GM19328 (cell line): ENCODE results near the gene AIG1.

Experiments used
- ATAC-seq: cut with Tn5 transposase; IDR thresholded peaks from one replicate; pipeline ENCODE4 v1.9.1; 2021; ENCODE audit warnings: mild to moderate bottlenecking, moderate library complexity; ENCODE audit not compliant: unreplicated experiment

The AIG1 gene

GRCh38 chr6:143192766-143193165, 132.1 kb downstream of the AIG1 start:
- ATAC-seq, result no peak

GRCh38 chr6:143193571-143194094, 132.9 kb downstream of the AIG1 start:
- no peak for ATAC-seq

- ATAC-seq, result no peak
Observed at GRCh38 chr6:143194095-143194589, 133.5 kb downstream of the AIG1 start.

DNA sequence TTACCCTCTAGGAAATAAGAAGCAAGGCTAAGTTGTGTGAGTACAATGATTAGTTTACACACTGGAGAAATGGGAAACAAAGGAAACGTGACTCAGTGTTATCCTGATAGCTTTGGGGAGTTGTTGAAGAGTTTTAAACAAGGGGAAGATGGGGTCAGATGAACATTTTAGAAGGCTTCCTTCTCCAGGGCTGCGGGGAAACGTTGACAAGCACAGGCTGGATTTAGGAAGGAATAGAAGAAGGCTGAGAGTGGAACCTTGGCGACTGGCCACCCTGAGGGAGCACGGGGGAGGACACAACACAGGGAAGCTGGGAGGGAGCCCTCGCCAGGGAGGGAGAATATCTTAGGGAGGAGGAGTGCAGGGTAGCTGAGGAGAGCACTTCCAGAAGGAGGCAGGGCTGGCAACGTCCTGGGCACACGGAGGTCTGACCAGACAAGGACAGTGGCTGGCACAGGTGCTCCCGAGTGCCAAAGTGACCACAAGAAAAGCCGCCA, 134.7 kb downstream of the AIG1 start:
- no peak for ATAC-seq

DNA sequence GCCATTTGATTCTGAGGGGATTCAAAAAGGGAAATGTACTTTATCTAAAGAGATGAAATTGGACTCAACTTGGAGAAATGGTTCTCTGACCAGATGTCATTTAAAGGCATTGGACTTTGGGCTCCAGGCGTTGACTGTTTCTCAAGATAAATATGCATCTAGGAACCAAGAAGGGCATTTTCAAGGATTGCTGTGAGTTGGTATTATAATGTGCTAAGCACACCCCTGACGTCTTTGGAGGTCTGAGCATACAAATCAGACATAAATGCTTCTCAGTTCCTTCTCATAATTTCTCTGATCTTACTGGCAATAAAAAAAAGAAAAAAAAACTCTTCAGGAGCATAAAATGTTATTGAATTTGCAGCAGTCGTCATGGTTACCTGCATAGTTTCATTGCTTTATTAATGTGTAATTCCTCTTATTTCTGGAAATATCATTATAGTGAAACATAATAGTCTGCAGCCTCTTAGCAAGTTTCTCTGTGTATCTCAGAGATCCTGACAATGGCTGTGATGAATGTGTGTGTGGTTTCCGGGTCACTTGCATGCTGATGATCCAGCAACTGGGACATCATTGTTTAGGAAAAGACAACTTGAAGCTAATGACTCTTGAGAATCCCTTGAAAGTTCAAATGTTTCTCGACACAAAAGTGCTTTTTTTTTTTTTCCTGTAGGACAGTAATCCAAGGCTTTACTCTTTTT, 136.0 kb downstream of the AIG1 start:
- no peak for ATAC-seq

- ATAC-seq, result no peak
Observed at GRCh38 chr6:143197377-143197776, 136.7 kb downstream of the AIG1 start.

DNA sequence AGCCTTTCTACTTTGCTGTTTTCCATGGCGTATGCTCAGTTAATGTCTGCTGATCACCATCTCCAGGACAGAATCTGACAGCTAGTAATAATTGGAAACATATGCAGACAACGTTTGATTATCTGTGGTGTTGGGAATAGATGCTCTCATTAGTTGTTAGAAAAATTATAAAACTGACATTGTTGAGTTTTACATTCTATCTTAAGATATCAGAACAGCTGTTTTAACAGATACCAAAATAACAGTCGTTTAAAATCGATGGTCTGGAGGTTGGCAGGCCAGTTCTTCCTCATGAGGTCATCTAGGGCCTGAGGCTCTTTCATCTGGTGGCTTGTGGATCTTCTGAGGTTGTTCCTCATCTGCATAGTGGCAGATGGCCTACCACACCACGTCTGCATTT, 137.6 kb downstream of the AIG1 start:
- ATAC-seq, result no peak

DNA sequence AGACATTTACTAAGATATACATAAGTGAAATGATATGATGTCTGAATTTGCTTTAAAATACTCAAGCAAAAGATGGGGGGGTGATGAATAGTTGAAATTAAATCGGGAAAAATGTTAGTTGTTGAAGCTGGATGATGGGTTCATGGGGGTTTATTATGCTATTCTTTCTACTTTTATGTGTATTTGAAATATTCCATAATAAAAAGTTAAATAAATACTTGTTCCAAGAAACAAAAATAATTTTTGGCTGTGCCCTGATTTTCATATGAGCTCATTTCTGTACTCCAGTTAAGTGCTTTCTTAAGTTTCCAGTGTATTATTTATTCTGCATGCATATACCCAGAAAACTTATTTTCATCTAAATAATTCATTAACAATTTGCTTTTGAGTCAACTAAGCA, 138.6 kb downstream of the AIG1 start:
- no peak for ATAC-seq

DNA sequence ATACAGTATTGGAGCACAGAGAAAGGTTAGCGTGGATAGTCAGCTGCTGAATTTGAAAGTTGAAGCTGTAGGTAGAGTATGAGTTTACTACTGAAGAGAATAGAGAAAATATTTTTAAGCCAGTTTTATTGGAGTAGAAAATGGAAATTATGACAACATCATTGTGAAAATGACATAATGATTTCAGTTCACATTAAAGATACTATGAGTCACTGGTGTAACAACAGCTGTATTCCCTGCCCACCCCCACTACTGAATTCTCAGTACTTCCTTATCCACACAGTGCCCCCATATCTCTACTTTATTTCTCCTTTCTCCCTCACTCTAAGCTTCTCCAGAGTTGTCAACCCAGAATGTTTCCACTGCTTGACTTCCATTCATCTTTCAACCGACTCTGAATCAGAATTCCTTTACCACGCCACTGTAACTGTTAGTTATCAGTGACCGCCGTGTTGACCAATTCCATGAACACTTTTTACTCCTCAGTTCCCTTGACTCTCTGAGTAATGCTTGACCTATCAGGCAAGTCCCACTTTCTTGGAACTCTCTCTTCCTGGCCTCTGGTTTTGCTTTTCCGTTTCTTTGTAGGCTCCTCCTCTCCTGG, 139.6 kb downstream of the AIG1 start:
- ATAC-seq, result no peak

GRCh38 chr6:143204045-143204444, 143.4 kb downstream of the AIG1 start:
- ATAC-seq, result no peak

DNA sequence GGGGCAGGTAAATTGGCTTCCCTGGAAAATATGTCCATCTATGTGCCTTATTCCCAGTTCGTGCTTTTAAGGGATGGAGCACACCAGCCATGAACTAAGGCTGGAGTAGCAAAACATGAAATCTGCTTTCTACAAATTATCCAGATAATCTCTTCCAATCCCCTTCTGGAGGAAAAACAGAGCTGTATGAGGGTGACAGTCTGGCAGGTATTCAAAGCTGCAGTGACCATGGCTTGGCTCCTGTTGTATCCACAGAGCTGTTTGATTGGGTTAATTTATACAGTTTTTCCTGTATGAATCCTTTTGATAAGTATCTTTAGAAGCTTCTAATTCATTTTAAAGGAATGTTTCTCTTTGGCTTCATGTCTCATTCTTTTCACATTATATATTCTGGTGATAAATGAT, 144.4 kb downstream of the AIG1 start:
- no peak for ATAC-seq

GRCh38 chr6:143205585-143205984, 144.9 kb downstream of the AIG1 start:
- no peak for ATAC-seq

- ATAC-seq, result no peak
Observed at GRCh38 chr6:143205991-143206390, 145.3 kb downstream of the AIG1 start.

DNA sequence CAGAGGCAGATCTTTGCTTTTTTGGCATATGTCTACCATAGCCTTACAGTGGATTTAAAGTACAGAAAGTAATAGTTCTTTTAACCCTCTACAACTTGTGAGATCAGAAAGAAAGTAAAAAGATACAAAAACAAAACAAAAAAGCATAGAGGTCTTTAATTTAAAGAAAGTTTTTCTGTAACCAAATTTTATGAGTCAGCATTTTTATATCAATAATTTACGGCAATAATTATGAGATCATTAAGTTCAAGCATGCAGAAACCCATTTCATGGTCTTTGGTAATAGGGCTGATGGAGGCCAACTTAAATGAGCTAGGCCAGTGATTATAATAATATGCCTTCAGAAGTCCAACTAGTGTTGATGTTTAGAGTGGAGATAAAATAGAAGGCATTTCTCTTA, 145.9 kb downstream of the AIG1 start:
- ATAC-seq, result no peak

DNA sequence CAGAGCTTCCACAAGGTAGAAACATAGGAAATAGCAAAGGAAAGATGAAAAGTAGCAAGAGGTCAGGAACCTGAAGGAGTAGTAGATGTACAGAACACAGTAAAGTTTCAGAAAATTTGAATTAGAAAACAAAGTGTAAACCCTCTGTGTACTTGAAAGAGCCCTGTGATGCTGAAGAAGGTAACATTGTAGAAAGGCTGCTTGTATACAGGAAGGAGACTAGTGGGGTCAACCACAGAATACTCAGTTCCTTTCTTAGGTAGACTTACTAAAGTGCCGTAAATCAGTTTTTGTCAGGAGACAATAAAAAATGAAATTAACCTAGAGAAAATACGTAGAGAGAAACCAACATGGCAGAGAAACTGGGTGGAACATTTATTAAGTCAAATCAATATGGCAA, 149.7 kb downstream of the AIG1 start:
- no peak for ATAC-seq

GRCh38 chr6:143213859-143214376, 153.2 kb downstream of the AIG1 start:
- ATAC-seq, result no peak

DNA sequence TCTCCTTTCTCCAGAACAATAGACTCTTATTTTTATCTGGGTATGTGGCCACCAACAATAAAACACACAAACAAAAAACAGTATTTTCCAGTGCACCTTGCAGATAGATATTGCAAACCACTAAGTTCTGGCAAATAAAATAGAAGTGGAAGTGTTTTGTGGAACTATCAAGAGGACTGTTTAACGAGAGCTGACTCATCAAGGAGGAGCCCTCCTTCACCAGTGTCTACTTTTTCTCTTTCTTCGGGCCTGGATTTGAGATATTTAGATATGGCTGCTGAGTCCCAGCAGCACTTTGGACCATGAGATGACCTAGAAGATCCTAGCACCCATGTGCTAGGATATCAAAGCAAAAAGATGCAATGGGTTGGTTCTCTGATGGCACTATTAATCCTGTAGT, 154.7 kb downstream of the AIG1 start:
- ATAC-seq, result no peak

DNA sequence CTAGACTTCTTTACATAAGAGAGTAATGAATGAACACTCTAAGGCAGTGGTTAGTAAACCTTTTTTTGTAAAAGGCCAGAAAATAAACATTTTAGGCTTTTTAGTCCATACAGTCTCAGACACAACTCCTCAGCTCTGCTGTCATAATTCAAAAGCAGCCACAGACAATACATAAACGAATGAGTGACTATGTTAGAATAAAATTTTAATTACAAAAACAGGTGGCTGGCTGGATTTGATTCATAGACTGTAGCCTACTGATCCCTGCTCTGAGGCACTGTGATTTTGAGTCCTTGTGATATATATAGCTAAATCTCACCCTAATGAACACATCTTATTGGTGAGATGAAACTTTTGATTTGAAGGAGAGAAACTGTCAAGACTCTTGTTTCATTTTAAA, 155.1 kb downstream of the AIG1 start:
- ATAC-seq, result no peak

DNA sequence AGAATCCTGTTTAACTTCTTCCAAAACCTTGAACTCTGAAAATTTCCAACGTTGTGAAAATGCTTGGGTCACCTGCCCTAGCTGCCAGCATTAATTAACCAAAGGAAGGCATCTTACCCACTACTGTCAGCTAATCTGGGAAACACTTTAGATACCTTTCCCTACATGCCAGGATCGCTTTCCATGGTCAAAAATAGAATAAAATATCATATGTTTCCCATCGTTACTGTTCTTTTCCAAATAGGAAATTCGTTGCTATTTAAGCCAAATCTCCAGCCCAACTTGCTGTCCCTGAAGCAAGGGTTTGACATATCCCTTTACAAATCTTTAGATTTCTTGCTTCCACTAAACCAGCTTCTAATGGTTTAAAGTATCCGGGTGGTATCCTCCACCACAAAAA, 157.5 kb downstream of the AIG1 start:
- no peak for ATAC-seq

- no peak for ATAC-seq
Observed at GRCh38 chr6:143221698-143222097, 161.0 kb downstream of the AIG1 start.

GRCh38 chr6:143222310-143222709, 161.6 kb downstream of the AIG1 start:
- ATAC-seq, result no peak

DNA sequence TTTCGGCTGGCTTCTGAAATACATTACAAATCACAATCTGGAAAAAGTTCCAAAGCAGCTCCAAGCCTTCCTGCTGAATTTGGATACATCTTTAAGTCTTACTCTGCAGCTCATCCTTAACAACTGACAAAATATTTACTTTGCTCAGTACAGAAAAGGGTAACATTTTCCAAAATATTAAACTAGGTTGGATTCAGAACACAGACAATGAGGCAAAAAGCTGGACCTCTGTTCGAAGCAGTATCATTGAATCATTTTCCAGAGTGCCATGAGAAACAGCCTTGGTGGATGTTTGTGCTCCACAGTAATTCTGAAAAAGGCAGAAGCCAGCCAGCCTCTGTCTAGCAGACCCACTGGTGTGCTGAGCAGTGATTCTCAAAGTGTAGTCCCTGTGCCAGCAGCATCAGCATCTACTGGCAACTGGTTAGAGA, 162.1 kb downstream of the AIG1 start:
- ATAC-seq, result no peak
